Activated naive CD4-positive, alpha-beta T cell treated with anti-CD3 and anti-CD28 coated beads for 36 hours (primary cell): ENCODE results near the gene SLC1A2. TPM values are rescaled to one million over a fixed set of nuclear protein-coding genes. Genes with fewer than 3 reads are reported as not detected.

Experiments used
- CTCF ChIA-PET: fragments of 350-600 bp; sonication (Branson Sonifier 250); formaldehyde crosslinking; loops from one replicate; lab custom pipeline; 2021; ENCODE audit warnings: antibody characterized with exemption; lab: Charles Lee
- DNase-seq: peaks from one replicate; pipeline ENCODE4 v3.0.0-alpha.2; 2020
- H3K27ac Mint-ChIP-seq: one replicate; pipeline ENCODE4 v1.8.0; 2021; ENCODE audit warnings: mild to moderate bottlenecking, mixed read lengths
- H3K27me3 Mint-ChIP-seq: one replicate; pipeline ENCODE4 v1.8.0; 2021; ENCODE audit warnings: low read depth, mixed read lengths
- H3K36me3 Mint-ChIP-seq: one replicate; pipeline ENCODE4 v1.8.0; 2021; ENCODE audit warnings: low read depth, mixed read lengths
- H3K4me1 Mint-ChIP-seq: one replicate; pipeline ENCODE4 v1.8.0; 2021; ENCODE audit warnings: low read depth, mixed read lengths
- H3K4me3 Mint-ChIP-seq: one replicate; pipeline ENCODE4 v1.8.0; 2021; ENCODE audit warnings: mild to moderate bottlenecking, moderate library complexity, mixed read lengths
- H3K9me3 Mint-ChIP-seq: one replicate; pipeline ENCODE4 v1.8.0; 2021; ENCODE audit warnings: mixed read lengths
- intact Hi-C: fragments of 100-400 bp; cut with micrococcal nuclease; formaldehyde crosslinking; loops from one replicate; pipeline ENCODE4 v1.15.1; 2023
- total RNA-seq, 2 experiments: library from RNA; stranded (reverse); gene quantifications; one replicate each; pipeline ENCODE4 v1.2.3, GENCODE V29; 2021

Gene SLC1A2
- total RNA-seq, 2 experiments from 2014 or later, result not detected

GRCh38 chr11:35250621-35251020 is 168.7 kb downstream of the SLC1A2 start:
- Mint-ChIP-seq H3K4me1 (peaks cover 37% of the 10 kb centered on the region), H3K4me3 (no peak overlapping the region), H3K36me3 (peaks cover 4% of the 10 kb centered on the region), H3K27me3 (no peaks in the 10 kb centered on the region), H3K9me3 (peaks cover 7% of the 10 kb centered on the region), H3K27ac (no peak overlapping the region)
- intact Hi-C loops, result no loop called here
- no peak for DNase-seq
- CTCF ChIA-PET, result interaction anchor here (1.7 kb wide), 1 partner anchor 141 kb away, joined by 4 read pairs; no protein-coding TSS in a partner anchor

- intact Hi-C loops, result no loop called here
- H3K9me3 Mint-ChIP-seq, result peaks cover 7% of the 10 kb centered on the region
- CTCF ChIA-PET, result interaction anchor here (1.7 kb wide), 1 partner anchor 142 kb away, joined by 4 read pairs; no protein-coding TSS in a partner anchor
Observed at GRCh38 chr11:35250192-35250591, 169.2 kb downstream of the SLC1A2 start.

GRCh38 chr11:35248558-35249323 is 170.6 kb downstream of the SLC1A2 start:
- intact Hi-C loops, result loop anchor here (10.0 kb wide), 2 partner anchors 86 to 236 kb away; no protein-coding TSS in a partner anchor
- Mint-ChIP-seq H3K4me1 (peaks cover 49% of the 10 kb centered on the region), H3K9me3 (peaks cover 7% of the 10 kb centered on the region)

More at GRCh38 chr11:35250192-35250591, 169.2 kb downstream of the SLC1A2 start:
- Mint-ChIP-seq H3K27ac (no peak overlapping the region), H3K27me3 (no peaks in the 10 kb centered on the region), H3K4me3 (no peak overlapping the region), H3K4me1 (peaks cover 37% of the 10 kb centered on the region), H3K36me3 (peaks cover 4% of the 10 kb centered on the region)
- no peak for DNase-seq

GRCh38 chr11:35247863-35248262 is 171.5 kb downstream of the SLC1A2 start:
- H3K4me1 Mint-ChIP-seq, result peaks cover 58% of the 10 kb centered on the region
- H3K27ac Mint-ChIP-seq, result peak overlapping the region; percentile 69
- peaks cover 7% of the 10 kb centered on the region for H3K9me3 Mint-ChIP-seq
- intact Hi-C loops, result loop anchor here (1.0 to 10.0 kb wide), 3 partner anchors 24 to 237 kb away; no protein-coding TSS in a partner anchor
- peaks cover 4% of the 10 kb centered on the region for H3K36me3 Mint-ChIP-seq
- H3K27me3 Mint-ChIP-seq, result no peaks in the 10 kb centered on the region
- CTCF ChIA-PET, result interaction anchor here (1.0 to 2.6 kb wide), 3 partner anchors 9 to 331 kb away, joined by 3 to 15 read pairs (median 3); no protein-coding TSS in a partner anchor
- H3K4me3 Mint-ChIP-seq, result no peak overlapping the region
- DNase-seq, result peak; percentile 48

More at GRCh38 chr11:35248558-35249323, 170.6 kb downstream of the SLC1A2 start:
- Mint-ChIP-seq H3K36me3 (peaks cover 4% of the 10 kb centered on the region), H3K27ac (no peak overlapping the region), H3K4me3 (no peak overlapping the region), H3K27me3 (no peaks in the 10 kb centered on the region)
- DNase-seq, result no peak
- CTCF ChIA-PET, result interaction anchor here (0.6 to 1.7 kb wide), 2 partner anchors 100 to 143 kb away, joined by 4 read pairs; no protein-coding TSS in a partner anchor

GRCh38 chr11:35247428-35247827 is 171.9 kb downstream of the SLC1A2 start:
- H3K4me3 Mint-ChIP-seq, result no peak overlapping the region

GRCh38 chr11:35246745-35247144 is 172.6 kb downstream of the SLC1A2 start:
- Mint-ChIP-seq H3K4me1 (peaks cover 66% of the 10 kb centered on the region), H3K36me3 (peaks cover 4% of the 10 kb centered on the region), H3K9me3 (peaks cover 7% of the 10 kb centered on the region), H3K4me3 (no peak overlapping the region), H3K27me3 (no peaks in the 10 kb centered on the region), H3K27ac (no peak overlapping the region)
- CTCF ChIA-PET, result interaction anchor here (0.6 to 2.6 kb wide), 9 partner anchors 8 to 330 kb away, joined by 3 to 15 read pairs (median 3); no protein-coding TSS in a partner anchor
- DNase-seq, result no peak
- intact Hi-C loops, result loop anchor here (1.0 to 10.0 kb wide), 3 partner anchors 26 to 238 kb away; no protein-coding TSS in a partner anchor

More at GRCh38 chr11:35247428-35247827, 171.9 kb downstream of the SLC1A2 start:
- Mint-ChIP-seq H3K36me3 (peaks cover 4% of the 10 kb centered on the region), H3K27ac (peak overlapping the region; percentile 69), H3K9me3 (peaks cover 7% of the 10 kb centered on the region), H3K27me3 (no peaks in the 10 kb centered on the region), H3K4me1 (peaks cover 62% of the 10 kb centered on the region)
- CTCF ChIA-PET, result interaction anchor here (1.0 to 2.6 kb wide), 4 partner anchors 8 to 330 kb away, joined by 3 to 15 read pairs (median 3); no protein-coding TSS in a partner anchor
- DNase-seq, result peak; percentile 75
- intact Hi-C loops, result loop anchor here (1.0 to 10.0 kb wide), 3 partner anchors 25 to 237 kb away; no protein-coding TSS in a partner anchor

GRCh38 chr11:35245786-35246185 is 173.6 kb downstream of the SLC1A2 start:
- H3K27ac Mint-ChIP-seq, result no peak overlapping the region
- peaks cover 7% of the 10 kb centered on the region for H3K9me3 Mint-ChIP-seq
- H3K27me3 Mint-ChIP-seq, result no peaks in the 10 kb centered on the region
- H3K36me3 Mint-ChIP-seq, result peaks cover 4% of the 10 kb centered on the region
- intact Hi-C loops, result loop anchor here (10.0 kb wide), 2 partner anchors 89 to 239 kb away; no protein-coding TSS in a partner anchor
- no peak overlapping the region for H3K4me3 Mint-ChIP-seq
- peaks cover 70% of the 10 kb centered on the region for H3K4me1 Mint-ChIP-seq
- CTCF ChIA-PET, result interaction anchor here (0.6 to 2.6 kb wide), 9 partner anchors 8 to 146 kb away, joined by 3 to 15 read pairs (median 3); no protein-coding TSS in a partner anchor
- no peak for DNase-seq

- Mint-ChIP-seq H3K4me3 (no peak overlapping the region), H3K9me3 (peaks cover 7% of the 10 kb centered on the region), H3K36me3 (peaks cover 4% of the 10 kb centered on the region), H3K27me3 (no peaks in the 10 kb centered on the region), H3K4me1 (peaks cover 67% of the 10 kb centered on the region), H3K27ac (no peak overlapping the region)
- CTCF ChIA-PET, result interaction anchor here (1.1 to 1.8 kb wide), 4 partner anchors 9 to 60 kb away, joined by 3 to 7 read pairs (median 4); no protein-coding TSS in a partner anchor
- DNase-seq, result no peak
- intact Hi-C loops, result loop anchor here (10.0 kb wide), 2 partner anchors 90 to 240 kb away; no protein-coding TSS in a partner anchor
Observed at GRCh38 chr11:35245056-35245455, 174.3 kb downstream of the SLC1A2 start.

GRCh38 chr11:35243774-35244173 is 175.6 kb downstream of the SLC1A2 start:
- Mint-ChIP-seq H3K9me3 (peaks cover 3% of the 10 kb centered on the region), H3K4me3 (no peak overlapping the region), H3K27me3 (no peaks in the 10 kb centered on the region), H3K27ac (no peak overlapping the region), H3K36me3 (peaks cover 4% of the 10 kb centered on the region), H3K4me1 (peaks cover 71% of the 10 kb centered on the region)
- CTCF ChIA-PET, result interaction anchor here (0.7 to 1.6 kb wide), 4 partner anchors 11 to 318 kb away, joined by 3 to 4 read pairs (median 3); no protein-coding TSS in a partner anchor
- no peak for DNase-seq
- intact Hi-C loops, result loop anchor here (2.0 to 10.0 kb wide), 4 partner anchors 61 to 241 kb away; no protein-coding TSS in a partner anchor

GRCh38 chr11:35242412-35243242 is 176.7 kb downstream of the SLC1A2 start:
- H3K4me3 Mint-ChIP-seq, result no peak overlapping the region

GRCh38 chr11:35241531-35241930 is 177.8 kb downstream of the SLC1A2 start:
- CTCF ChIA-PET, result interaction anchor here (0.7 to 1.5 kb wide), 8 partner anchors 43 to 1208 kb away, joined by 3 to 6 read pairs (median 3); no protein-coding TSS in a partner anchor
- no peaks in the 10 kb centered on the region for H3K9me3 Mint-ChIP-seq
- no peaks in the 10 kb centered on the region for H3K27me3 Mint-ChIP-seq
- no peaks in the 10 kb centered on the region for H3K36me3 Mint-ChIP-seq
- H3K27ac Mint-ChIP-seq, result no peak overlapping the region
- H3K4me3 Mint-ChIP-seq, result no peak overlapping the region
- no peak for DNase-seq
- intact Hi-C loops, result loop anchor here (10.0 kb wide), 2 partner anchors 93 to 243 kb away; no protein-coding TSS in a partner anchor
- H3K4me1 Mint-ChIP-seq, result peaks cover 70% of the 10 kb centered on the region

More at GRCh38 chr11:35242412-35243242, 176.7 kb downstream of the SLC1A2 start:
- H3K36me3 Mint-ChIP-seq, result no peaks in the 10 kb centered on the region
- peak overlapping the region; percentile 43 for H3K27ac Mint-ChIP-seq
- CTCF ChIA-PET, result interaction anchor here (0.6 to 1.6 kb wide), 7 partner anchors 25 to 149 kb away, joined by 3 to 6 read pairs (median 3); no protein-coding TSS in a partner anchor
- intact Hi-C loops, result loop anchor here (1.0 to 10.0 kb wide), 6 partner anchors 62 to 242 kb away; no protein-coding TSS in a partner anchor
- no peaks in the 10 kb centered on the region for H3K9me3 Mint-ChIP-seq
- peaks cover 70% of the 10 kb centered on the region for H3K4me1 Mint-ChIP-seq
- no peaks in the 10 kb centered on the region for H3K27me3 Mint-ChIP-seq
- no peak for DNase-seq
